K562 (cell line): ENCODE data around the gene SKOR1. TPM values are rescaled to one million over a fixed set of nuclear protein-coding genes. Genes with fewer than 3 reads are reported as not detected.

Source experiments
- ARID1B ChIP-seq: fragments of 450-650 bp; IDR thresholded peaks from 2 replicates; pipeline ENCODE4 v1.6.1; 2016; ENCODE audit warnings: antibody characterized with exemption, mild to moderate bottlenecking, inconsistent platforms
- BRD4 ChIP-seq: fragments of 200-600 bp; sonication (generic); IDR thresholded peaks from 2 replicates; pipeline ENCODE4 v1.6.1; 2017; ENCODE audit warnings: inconsistent platforms
- BRD9 ChIP-seq: fragments of 450-650 bp; IDR thresholded peaks from 2 replicates; pipeline ENCODE4 v1.6.1; 2018; ENCODE audit warnings: low read depth; ENCODE audit not compliant: partially characterized antibody
- CREB3 ChIP-seq: fragments of 450-650 bp; conservative IDR thresholded peaks from 2 replicates; pipeline ENCODE4 v1.6.1; 2016; ENCODE audit warnings: missing genetic modification characterization, low read depth, mild to moderate bottlenecking, missing compliant biosample characterization, moderate library complexity
- CTBP1 ChIP-seq: fragments of 450-650 bp; IDR thresholded peaks from 2 replicates; pipeline ENCODE4 v1.6.1; 2016; ENCODE audit warnings: borderline replicate concordance
- ELF2 ChIP-seq: fragments of 250-450 bp; sonication (Bioruptor Pico); IDR thresholded peaks from 2 replicates; pipeline ENCODE4 v1.5.0; 2021; ENCODE audit warnings: mild to moderate bottlenecking
- FOXK2 ChIP-seq, 2 experiments: fragments of 450-650 bp; IDR thresholded peaks in 1 of 2; conservative IDR thresholded peaks in 1 of 2; 2 replicates each; pipeline ENCODE4 v1.6.1; 2016; ENCODE audit warnings: low read depth in 2 of 2, mild to moderate bottlenecking in 1 of 2
- HMBOX1 ChIP-seq: sonication (generic); IDR thresholded peaks from 2 replicates; pipeline ENCODE4 v1.6.1; 2016
- LARP7 ChIP-seq: fragments of 450-650 bp; IDR thresholded peaks from 2 replicates; pipeline ENCODE4 v1.6.1; 2016
- MED1 ChIP-seq: sonication (generic); formaldehyde crosslinking; IDR thresholded peaks from 2 replicates; pipeline ENCODE4 v1.8.1; 2023; ENCODE audit warnings: missing genetic modification reagents, borderline replicate concordance
- NR4A1 ChIP-seq, 2 experiments: fragments of 250-450 bp in 1 of 2; fragments of 450-650 bp in 1 of 2; sonication (Bioruptor Pico) in 1 of 2; IDR thresholded peaks; 2 replicates each; pipeline versions ENCODE4 v1.4.0 to v1.6.1; 2016 to 2020; ENCODE audit warnings: mild to moderate bottlenecking in 2 of 2, missing compliant biosample characterization in 1 of 2, missing genetic modification characterization in 1 of 2, moderate library complexity in 1 of 2
- SMARCA4 ChIP-seq: fragments of 450-650 bp; IDR thresholded peaks from 2 replicates; pipeline ENCODE4 v1.6.1; 2016
- SMARCE1 ChIP-seq: fragments of 450-650 bp; IDR thresholded peaks from 2 replicates; pipeline ENCODE4 v1.7.1; 2016; ENCODE audit warnings: mild to moderate bottlenecking
- TBP ChIP-seq: optimal IDR thresholded peaks from 2 replicates; pipeline ENCODE3; 2011; ENCODE audit warnings: low read depth, low read length, improper control_type of control experiment
- TFE3 ChIP-seq: fragments of 450-650 bp; formaldehyde crosslinking; IDR thresholded peaks from 2 replicates; pipeline ENCODE4 v1.4.0; 2020; ENCODE audit warnings: mild to moderate bottlenecking, mixed read lengths
- ZNF76 ChIP-seq: fragments of 250-450 bp; sonication (Bioruptor Pico); IDR thresholded peaks from 2 replicates; pipeline ENCODE4 v1.4.0; 2020; ENCODE audit warnings: mild to moderate bottlenecking, moderate library complexity, borderline replicate concordance
- ZNF79 ChIP-seq: fragments of 250-450 bp; sonication (Bioruptor Pico); IDR thresholded peaks from 2 replicates; pipeline ENCODE4 v1.4.0; 2020; ENCODE audit warnings: low read depth, mild to moderate bottlenecking, moderate library complexity
- polyA plus RNA-seq, 8 experiments: library from polyadenylated mRNA; depleted of rRNA in 4 of 8; stranded (reverse) in 5 of 8; unstranded in 3 of 8; fragments of >200 nt; fragmentation: Nextera tagmentation in 2 of 8; fragmentation: Illumina TruSeq in 1 of 8; extraction: Ambion mirVana in 2 of 8; extraction: Trizol in 1 of 8; gene quantifications; 2 replicates each; pipeline versions ENCODE4 v1.2.1 to v1.2.3, GENCODE V29; 2011 to 2014; ENCODE audit warnings: inconsistent platforms in 1 of 8, missing spikeins in 1 of 8
- total RNA-seq, 7 experiments: library from RNA; depleted of rRNA in 6 of 7; stranded (reverse); fragments of >200 nt in 6 of 7; fragmentation: Illumina TruSeq in 2 of 7; extraction: Trizol in 2 of 7; gene quantifications; 2 replicates each; pipeline versions ENCODE4 v1.2.1 to v1.2.3, GENCODE V29; 2011 to 2021; ENCODE audit warnings: low replicate concordance in 1 of 7
- TF ChIP-seq, protein P1 (sequence below): fragments of 450-650 bp; formaldehyde crosslinking; IDR thresholded peaks from 2 replicates; pipeline ENCODE4 v1.4.0; 2022; ENCODE audit warnings: missing genetic modification characterization
- TF ChIP-seq, protein P2 (sequence below): fragments of 450-650 bp; IDR thresholded peaks from 2 replicates; pipeline ENCODE4 v1.6.1; 2017; ENCODE audit warnings: antibody characterized with exemption, mild to moderate bottlenecking

Gene SKOR1
- total and polyA plus RNA-seq, 9 of the 15 experiments (the other 6 are each of a cell fraction or from before 2014, with no cell fraction given) = 0.04 to 0.41 (median 0.09) TPM; not detected in 3

GRCh38 chr15:67883234-67883773, 58.0 kb downstream of the SKOR1 start (continued):
- TF ChIP-seq, protein P1, sequence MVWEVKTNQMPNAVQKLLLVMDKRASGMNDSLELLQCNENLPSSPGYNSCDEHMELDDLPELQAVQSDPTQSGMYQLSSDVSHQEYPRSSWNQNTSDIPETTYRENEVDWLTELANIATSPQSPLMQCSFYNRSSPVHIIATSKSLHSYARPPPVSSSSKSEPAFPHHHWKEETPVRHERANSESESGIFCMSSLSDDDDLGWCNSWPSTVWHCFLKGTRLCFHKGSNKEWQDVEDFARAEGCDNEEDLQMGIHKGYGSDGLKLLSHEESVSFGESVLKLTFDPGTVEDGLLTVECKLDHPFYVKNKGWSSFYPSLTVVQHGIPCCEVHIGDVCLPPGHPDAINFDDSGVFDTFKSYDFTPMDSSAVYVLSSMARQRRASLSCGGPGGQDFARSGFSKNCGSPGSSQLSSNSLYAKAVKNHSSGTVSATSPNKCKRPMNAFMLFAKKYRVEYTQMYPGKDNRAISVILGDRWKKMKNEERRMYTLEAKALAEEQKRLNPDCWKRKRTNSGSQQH (CRISPR knock-in tag) = no peak
- TF ChIP-seq ZNF79 (CRISPR knock-in tag) = no peak
- TF ChIP-seq CREB3 (tag) = 0 out of 2 replicates have a peak, but pooled peaks have one; percentile 25
- peak; percentile 49; the same call in 1 of the 2 replicates for TF ChIP-seq HMBOX1
- no peak for TF ChIP-seq LARP7
- TF ChIP-seq ARID1B = no peak; the same call in none of the 2 replicates
- no peak for TF ChIP-seq ELF2 (CRISPR knock-in tag)
- TF ChIP-seq BRD4 = peak; percentile 27; the same call in 1 of the 2 replicates
- TF ChIP-seq MED1 = no peak
- TF ChIP-seq TBP = peak; percentile 17
- TF ChIP-seq SMARCA4 = 0 out of 2 replicates have a peak, but pooled peaks have one; percentile 26
- TF ChIP-seq NR4A1 (CRISPR knock-in tag; IDR thresholded peaks at IDR 0.05) = no peak
- peak; percentile 43; the same call in 1 of the 2 replicates for TF ChIP-seq NR4A1 (tag; IDR thresholded peaks at IDR 0.05)
- no peak for TF ChIP-seq ZNF76 (CRISPR knock-in tag)
- TF ChIP-seq, protein P2, sequence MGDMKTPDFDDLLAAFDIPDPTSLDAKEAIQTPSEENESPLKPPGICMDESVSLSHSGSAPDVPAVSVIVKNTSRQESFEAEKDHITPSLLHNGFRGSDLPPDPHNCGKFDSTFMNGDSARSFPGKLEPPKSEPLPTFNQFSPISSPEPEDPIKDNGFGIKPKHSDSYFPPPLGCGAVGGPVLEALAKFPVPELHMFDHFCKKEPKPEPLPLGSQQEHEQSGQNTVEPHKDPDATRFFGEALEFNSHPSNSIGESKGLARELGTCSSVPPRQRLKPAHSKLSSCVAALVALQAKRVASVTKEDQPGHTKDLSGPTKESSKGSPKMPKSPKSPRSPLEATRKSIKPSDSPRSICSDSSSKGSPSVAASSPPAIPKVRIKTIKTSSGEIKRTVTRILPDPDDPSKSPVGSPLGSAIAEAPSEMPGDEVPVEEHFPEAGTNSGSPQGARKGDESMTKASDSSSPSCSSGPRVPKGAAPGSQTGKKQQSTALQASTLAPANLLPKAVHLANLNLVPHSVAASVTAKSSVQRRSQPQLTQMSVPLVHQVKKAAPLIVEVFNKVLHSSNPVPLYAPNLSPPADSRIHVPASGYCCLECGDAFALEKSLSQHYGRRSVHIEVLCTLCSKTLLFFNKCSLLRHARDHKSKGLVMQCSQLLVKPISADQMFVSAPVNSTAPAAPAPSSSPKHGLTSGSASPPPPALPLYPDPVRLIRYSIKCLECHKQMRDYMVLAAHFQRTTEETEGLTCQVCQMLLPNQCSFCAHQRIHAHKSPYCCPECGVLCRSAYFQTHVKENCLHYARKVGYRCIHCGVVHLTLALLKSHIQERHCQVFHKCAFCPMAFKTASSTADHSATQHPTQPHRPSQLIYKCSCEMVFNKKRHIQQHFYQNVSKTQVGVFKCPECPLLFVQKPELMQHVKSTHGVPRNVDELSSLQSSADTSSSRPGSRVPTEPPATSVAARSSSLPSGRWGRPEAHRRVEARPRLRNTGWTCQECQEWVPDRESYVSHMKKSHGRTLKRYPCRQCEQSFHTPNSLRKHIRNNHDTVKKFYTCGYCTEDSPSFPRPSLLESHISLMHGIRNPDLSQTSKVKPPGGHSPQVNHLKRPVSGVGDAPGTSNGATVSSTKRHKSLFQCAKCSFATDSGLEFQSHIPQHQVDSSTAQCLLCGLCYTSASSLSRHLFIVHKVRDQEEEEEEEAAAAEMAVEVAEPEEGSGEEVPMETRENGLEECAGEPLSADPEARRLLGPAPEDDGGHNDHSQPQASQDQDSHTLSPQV = peak; percentile 65
- TF ChIP-seq BRD9 = no peak
- peak; percentile 27; the same call in 1 of the 2 replicates for TF ChIP-seq CTBP1
- no peak for TF ChIP-seq TFE3
- TF ChIP-seq FOXK2 (conservative IDR thresholded peaks at IDR 0.05 in 1 of 2, IDR thresholded peaks at IDR 0.05 in 1 of 2; ENCODE audit: low read depth in 2 of 2) = no peak
- peak; percentile 21; the same call in 1 of the 2 replicates for TF ChIP-seq SMARCE1
